ENCODE data around the gene PCYOX1L. TPM values are rescaled to one million over a fixed set of nuclear protein-coding genes. Genes with fewer than 3 reads are reported as not detected.

PCYOX1L gene
- total RNA-seq, 1 experiment from 2014 or later: 7.0 TPM

DNA sequence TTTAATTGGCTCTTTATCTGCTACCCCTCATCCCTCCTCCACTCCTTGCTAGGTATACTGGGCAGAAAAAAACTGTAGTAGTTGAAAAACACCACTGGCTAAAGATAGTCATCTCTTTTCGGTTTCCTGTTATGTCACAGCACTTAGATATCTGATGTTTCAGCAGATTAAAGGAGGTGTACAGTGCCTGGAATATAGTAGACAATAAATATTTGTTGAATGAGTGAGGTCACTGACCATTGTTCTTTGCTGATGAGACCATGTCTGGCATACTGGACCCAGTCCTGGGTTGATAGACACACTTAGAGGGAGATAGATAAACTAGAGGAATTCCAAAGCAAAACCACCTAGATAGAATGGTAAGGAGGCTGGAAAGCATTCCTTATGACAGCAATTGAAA lies 9.3 kb upstream of the PCYOX1L start:
- H3K4me3 ChIP-seq (ENCODE audit: low read depth in 2 of 2, low read length in 2 of 2): no peak overlapping the region
- ChIA-PET POLR2A (no interaction called here), CTCF (no interaction called here)
- no peak overlapping the region for H3K27ac ChIP-seq (ENCODE audit: low read length)
- H3K36me3 ChIP-seq (ENCODE audit: control insufficient read depth, insufficient read depth, low read length): peaks cover 54% of the 10 kb centered on the region
- H3K27me3 ChIP-seq (ENCODE audit: control insufficient read depth, insufficient read depth, low read length): no peaks in the 10 kb centered on the region
- DNase-seq (ENCODE audit: low read depth, low spot score): no peak
- BruUV-seq (replicated peaks): no TSS peak
- TF ChIP-seq TCF7L2 (IDR thresholded peaks at IDR 0.05; ENCODE audit: low read depth, low read length): no peak
- no peak for TF ChIP-seq POLR2AphosphoS5 (IDR thresholded peaks at IDR 0.05; ENCODE audit: low read depth, low read length)
- TF ChIP-seq, protein P1, sequence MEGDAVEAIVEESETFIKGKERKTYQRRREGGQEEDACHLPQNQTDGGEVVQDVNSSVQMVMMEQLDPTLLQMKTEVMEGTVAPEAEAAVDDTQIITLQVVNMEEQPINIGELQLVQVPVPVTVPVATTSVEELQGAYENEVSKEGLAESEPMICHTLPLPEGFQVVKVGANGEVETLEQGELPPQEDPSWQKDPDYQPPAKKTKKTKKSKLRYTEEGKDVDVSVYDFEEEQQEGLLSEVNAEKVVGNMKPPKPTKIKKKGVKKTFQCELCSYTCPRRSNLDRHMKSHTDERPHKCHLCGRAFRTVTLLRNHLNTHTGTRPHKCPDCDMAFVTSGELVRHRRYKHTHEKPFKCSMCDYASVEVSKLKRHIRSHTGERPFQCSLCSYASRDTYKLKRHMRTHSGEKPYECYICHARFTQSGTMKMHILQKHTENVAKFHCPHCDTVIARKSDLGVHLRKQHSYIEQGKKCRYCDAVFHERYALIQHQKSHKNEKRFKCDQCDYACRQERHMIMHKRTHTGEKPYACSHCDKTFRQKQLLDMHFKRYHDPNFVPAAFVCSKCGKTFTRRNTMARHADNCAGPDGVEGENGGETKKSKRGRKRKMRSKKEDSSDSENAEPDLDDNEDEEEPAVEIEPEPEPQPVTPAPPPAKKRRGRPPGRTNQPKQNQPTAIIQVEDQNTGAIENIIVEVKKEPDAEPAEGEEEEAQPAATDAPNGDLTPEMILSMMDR (IDR thresholded peaks at IDR 0.05): no peak
- TF ChIP-seq SIN3A (IDR thresholded peaks at IDR 0.05; ENCODE audit: borderline replicate concordance, insufficient read depth, low read depth, low read length): no peak
- TF ChIP-seq REST (IDR thresholded peaks at IDR 0.05; ENCODE audit: insufficient read depth in 1 of 2, low read depth in 2 of 2, low read length in 1 of 2): no peak
- in situ Hi-C loops (cut with HindIII; ENCODE audit: low pct_unique_long_range_greater_than_20kb, low sequenced_read_pairs) (no loop called here), intact Hi-C loops (cut with micrococcal nuclease; ENCODE audit: unreplicated experiment) (no loop called here)
- H3K9me3 ChIP-seq (ENCODE audit: control insufficient read depth, insufficient read depth, low read depth, low read length): no peaks in the 10 kb centered on the region
- no peak for ATAC-seq
- peaks cover 7% of the 10 kb centered on the region for H3K4me1 ChIP-seq (ENCODE audit: control insufficient read depth, insufficient read depth, low read length)

DNA sequence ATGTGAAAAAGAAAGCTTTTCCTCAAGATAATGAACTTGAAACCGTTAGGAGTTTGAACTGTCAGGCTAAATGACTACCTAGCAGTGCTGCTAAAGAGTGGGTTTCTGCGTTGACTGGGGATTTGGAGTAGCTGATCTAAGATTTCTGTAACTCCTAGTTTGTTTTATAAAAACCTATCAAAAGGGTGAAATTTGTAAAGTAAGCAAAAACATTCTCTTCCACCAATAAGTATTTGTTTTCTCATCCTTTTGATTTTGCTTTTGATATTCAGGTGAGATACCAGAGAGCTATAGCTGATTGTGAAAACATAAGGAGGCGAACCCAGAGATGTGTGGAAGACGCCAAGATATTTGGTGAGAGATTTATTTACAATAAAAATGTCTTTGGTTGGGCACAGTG lies 8.5 kb upstream of the PCYOX1L start:
- ATAC-seq (no peak), DNase-seq (ENCODE audit: low read depth, low spot score) (no peak)
- peaks cover 7% of the 10 kb centered on the region for H3K4me1 ChIP-seq (ENCODE audit: control insufficient read depth, insufficient read depth, low read length)
- H3K4me3 ChIP-seq (ENCODE audit: low read depth in 2 of 2, low read length in 2 of 2): no peak overlapping the region
- H3K27me3 ChIP-seq (ENCODE audit: control insufficient read depth, insufficient read depth, low read length): no peaks in the 10 kb centered on the region
- H3K36me3 ChIP-seq (ENCODE audit: control insufficient read depth, insufficient read depth, low read length): peaks cover 60% of the 10 kb centered on the region
- intact Hi-C loops (cut with micrococcal nuclease; ENCODE audit: unreplicated experiment): no loop called here
- POLR2A ChIA-PET: no interaction called here
- CTCF ChIA-PET: no interaction called here
- no peak overlapping the region for H3K27ac ChIP-seq (ENCODE audit: low read length)
- no TSS peak for BruUV-seq (replicated peaks)
- TF ChIP-seq SIN3A (IDR thresholded peaks at IDR 0.05; ENCODE audit: borderline replicate concordance, insufficient read depth, low read depth, low read length) (no peak), REST (IDR thresholded peaks at IDR 0.05; ENCODE audit: insufficient read depth in 1 of 2, low read depth in 2 of 2, low read length in 1 of 2) (no peak), POLR2AphosphoS5 (IDR thresholded peaks at IDR 0.05; ENCODE audit: low read depth, low read length) (no peak), TCF7L2 (IDR thresholded peaks at IDR 0.05; ENCODE audit: low read depth, low read length) (no peak)
- TF ChIP-seq, protein P1 (IDR thresholded peaks at IDR 0.05): no peak
- in situ Hi-C loops (cut with HindIII; ENCODE audit: low pct_unique_long_range_greater_than_20kb, low sequenced_read_pairs): no loop called here
- no peaks in the 10 kb centered on the region for H3K9me3 ChIP-seq (ENCODE audit: control insufficient read depth, insufficient read depth, low read depth, low read length)
